GM10266 (cell line): ENCODE data around the gene CNTFR.
"Not testable (repeated sequence)": the region's sequence is repeated elsewhere in the genome, so short reads cannot be mapped to it uniquely, and the experiment has no call there.

Source experiments
- DNase-seq: peaks from one replicate; pipeline ENCODE4 v3.0.0; 2012; ENCODE audit errors: extremely low spot score
- TF ChIP-seq, protein P1 (sequence below): IDR thresholded peaks from 2 replicates; pipeline ENCODE4 v1.5.1; 2012; ENCODE audit warnings: mild to moderate bottlenecking, low read depth; ENCODE audit not compliant: control insufficient read depth, insufficient read depth; ENCODE audit errors: missing control alignments

Gene CNTFR

DNA sequence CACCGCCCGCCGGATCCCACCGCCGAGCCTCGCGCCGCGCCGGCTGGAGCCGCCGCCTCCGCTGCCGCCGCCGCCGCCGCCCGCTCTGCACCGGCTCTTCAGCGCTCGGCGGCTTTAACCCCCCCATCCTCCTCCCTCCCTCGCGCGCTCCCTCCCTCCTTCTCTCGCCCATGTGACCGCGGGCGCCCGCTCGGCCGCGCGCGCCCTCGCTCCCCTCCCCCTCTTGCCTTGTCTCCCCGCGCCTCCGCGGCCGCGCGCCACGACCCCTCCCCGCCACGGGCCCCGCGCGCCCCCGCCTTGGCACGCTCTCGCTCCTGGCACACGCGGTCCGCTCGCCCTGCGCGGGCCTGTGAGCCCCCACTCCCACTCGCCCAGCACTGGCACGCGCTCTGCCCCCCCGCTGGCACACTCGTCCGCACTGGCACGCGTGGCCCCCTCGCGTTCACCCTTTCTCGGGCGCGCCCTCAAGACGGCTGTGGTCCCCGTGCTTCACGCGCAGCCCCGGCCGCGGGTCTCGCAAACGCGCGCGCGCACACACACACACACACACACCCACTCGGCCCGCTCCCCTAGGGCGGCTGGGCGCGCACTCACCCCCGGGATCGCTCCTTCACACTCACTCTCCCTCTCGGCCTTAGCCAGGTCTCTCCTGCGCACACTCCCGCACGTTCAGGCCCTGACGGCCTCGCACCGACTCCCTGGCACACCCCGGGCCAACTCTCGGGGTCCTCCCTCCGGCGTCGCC is at the start of gene CNTFR:
TSS of gene CNTFR (minus strand) at position 89 of the 745 bp plus-strand sequence. CDS start 20,743 bp downstream, outside the sequence.
- no peak for DNase-seq
- TF ChIP-seq, protein P1, sequence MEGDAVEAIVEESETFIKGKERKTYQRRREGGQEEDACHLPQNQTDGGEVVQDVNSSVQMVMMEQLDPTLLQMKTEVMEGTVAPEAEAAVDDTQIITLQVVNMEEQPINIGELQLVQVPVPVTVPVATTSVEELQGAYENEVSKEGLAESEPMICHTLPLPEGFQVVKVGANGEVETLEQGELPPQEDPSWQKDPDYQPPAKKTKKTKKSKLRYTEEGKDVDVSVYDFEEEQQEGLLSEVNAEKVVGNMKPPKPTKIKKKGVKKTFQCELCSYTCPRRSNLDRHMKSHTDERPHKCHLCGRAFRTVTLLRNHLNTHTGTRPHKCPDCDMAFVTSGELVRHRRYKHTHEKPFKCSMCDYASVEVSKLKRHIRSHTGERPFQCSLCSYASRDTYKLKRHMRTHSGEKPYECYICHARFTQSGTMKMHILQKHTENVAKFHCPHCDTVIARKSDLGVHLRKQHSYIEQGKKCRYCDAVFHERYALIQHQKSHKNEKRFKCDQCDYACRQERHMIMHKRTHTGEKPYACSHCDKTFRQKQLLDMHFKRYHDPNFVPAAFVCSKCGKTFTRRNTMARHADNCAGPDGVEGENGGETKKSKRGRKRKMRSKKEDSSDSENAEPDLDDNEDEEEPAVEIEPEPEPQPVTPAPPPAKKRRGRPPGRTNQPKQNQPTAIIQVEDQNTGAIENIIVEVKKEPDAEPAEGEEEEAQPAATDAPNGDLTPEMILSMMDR: no peak

DNA sequence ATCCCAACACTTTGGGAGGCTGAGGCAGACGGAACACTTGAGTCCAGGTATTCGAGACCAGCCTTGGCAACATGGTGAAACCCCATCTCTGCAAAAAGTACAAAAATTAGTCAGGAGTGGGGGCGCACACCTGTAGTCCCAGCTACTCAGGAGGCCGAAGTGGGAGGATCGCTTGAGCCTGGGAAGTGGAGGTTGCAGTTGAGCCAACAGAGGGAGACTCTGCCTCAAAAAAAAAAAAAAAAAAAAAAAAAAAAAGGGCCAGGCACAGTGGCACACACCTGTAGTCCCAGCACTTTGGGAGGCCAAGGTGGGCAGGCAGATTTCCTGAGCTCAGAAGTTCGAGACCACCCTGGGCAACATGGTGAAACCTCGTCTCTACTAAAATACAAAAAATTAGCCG is 49.8 kb upstream of the CNTFR start:
- DNase-seq: not testable (repeated sequence)

- TF ChIP-seq, protein P1: no peak
- DNase-seq: no peak
These were observed 48.6 kb upstream of the CNTFR start for GRCh38 chr9:34638138-34638445.

DNA sequence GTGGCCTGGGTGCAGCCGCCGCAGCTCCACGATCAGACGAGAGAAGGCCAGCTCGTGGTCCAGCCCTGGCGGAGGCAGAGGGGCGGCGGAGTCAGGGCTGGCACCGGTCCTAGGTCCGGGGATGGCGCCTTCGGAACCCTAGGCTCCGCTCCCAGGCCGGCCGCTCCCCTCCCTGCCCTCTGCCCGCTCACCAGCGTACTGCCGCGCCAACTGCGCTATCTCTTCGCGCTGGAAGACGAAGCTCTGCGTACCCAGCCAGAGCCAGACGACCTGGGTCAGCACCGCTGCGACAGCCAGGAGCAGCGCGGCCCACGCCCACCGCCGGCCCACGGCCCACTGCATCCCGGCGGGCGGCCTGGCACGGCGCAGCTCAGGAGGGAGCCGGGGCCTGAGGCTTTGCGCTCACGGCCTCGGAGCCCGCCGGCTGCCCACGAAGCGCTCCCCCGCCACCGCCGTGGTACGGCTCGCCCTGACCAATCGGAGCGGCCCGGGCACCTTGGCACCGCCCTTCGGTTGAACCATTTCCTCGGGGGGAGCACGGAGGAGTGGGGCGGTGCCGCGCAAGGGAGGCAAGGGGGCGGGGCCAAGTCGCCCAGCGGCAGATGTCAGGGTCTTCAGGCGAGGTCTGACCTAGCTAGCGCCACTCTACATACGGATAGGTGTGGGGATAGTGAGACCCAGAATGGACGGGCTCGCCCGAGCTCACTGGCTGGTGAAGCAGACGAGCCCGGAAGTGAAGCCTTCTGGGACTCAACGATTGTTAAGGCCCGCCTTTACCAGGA is 48.0 kb upstream of the CNTFR start, which contains the start of gene SIGMAR1:
TSS of gene SIGMAR1 (minus strand) at position 432 of the 782 bp plus-strand sequence. CDS start at position 342, 90 bp downstream.
- peak; percentile 94 for DNase-seq
- TF ChIP-seq, protein P1: no peak

GRCh38 chr9:34636791-34637355 is 47.3 kb upstream of the CNTFR start:
- DNase-seq: no peak
- TF ChIP-seq, protein P1: no peak

GRCh38 chr9:34635556-34635955 is 46.0 kb upstream of the CNTFR start:
- TF ChIP-seq, protein P1: no peak
- DNase-seq: no peak

DNA sequence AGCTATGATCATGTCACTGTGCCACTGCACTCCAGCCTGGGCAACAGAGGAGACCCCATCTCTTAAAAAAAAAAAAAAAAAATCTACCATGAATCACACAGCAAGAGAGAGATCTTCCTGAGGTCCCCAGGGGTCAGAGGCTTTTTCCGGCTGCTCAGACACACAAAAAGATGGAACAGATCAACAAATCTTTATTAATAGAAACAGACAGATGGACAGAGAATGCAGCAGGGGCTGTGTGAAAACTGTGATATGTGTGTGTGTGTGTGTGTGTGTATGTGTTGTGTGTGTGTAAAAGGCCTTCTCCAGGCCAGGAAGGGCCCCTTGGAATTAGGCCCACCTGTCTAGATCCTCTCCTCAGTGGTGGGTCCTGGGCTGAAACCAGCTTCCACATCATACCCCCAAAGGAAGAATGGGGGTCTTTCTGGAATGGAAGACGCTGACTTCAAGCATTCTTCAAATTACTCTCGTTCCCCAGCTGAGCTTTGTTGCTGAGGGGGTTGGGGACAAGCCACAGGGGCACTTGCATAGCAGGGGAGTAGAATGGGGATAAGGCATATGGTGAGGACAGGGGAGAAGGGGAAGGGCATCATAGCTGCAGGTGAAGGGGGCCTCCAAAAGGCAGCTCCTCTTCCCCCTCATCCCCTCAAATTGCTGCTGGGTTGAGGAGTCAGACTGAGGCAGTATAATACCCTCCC is 45.2 kb upstream of the CNTFR start:
- TF ChIP-seq, protein P1: no peak
- no peak for DNase-seq
